ENCODE data around the gene TRABD2A. TPM values are rescaled to one million over a fixed set of nuclear protein-coding genes. Genes with fewer than 3 reads are reported as not detected.
"Not testable (repeated sequence)": the region's sequence is repeated elsewhere in the genome, so short reads cannot be mapped to it uniquely, and the experiment has no call there.

The TRABD2A gene
- total RNA-seq, 2 donors from 2014 or later, result 35.1 to 39.4 TPM

DNA sequence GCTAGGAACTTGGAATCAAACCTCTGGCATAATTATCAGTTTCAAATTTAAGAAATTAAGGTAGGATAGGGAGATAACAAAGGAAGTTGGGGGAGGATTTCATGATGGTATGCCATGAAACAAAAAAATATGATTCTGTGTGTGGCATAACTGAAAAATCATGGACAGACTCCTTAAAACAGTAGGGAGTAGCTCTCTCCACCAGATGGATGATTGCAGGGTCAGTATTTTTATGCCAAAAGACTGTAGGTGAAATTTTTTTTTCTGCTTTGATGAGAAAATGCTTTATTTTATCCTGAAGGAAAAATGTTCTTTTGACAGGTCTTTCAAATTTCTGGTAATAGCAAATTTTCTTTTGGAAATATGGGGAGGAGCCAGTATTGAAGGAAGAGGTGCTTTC is 94.3 kb downstream of the TRABD2A start:
- no peaks in the 10 kb centered on the region for H3K36me3 Mint-ChIP-seq (ENCODE audit: insufficient read depth in 2 of 2)
- peaks cover 35% of the 10 kb centered on the region for H3K4me1 Mint-ChIP-seq (ENCODE audit: low read depth)
- H3K27ac Mint-ChIP-seq, result no peak overlapping the region
- DNase-seq, result no peak
- peaks cover 0 to 4% of the 10 kb centered on the region in 2 donors for H3K9me3 Mint-ChIP-seq
- H3K27me3 Mint-ChIP-seq (ENCODE audit: low read depth), result no peaks in the 10 kb centered on the region
- no peak overlapping the region for H3K4me3 Mint-ChIP-seq
- no peak for ATAC-seq (replicated peaks in 1 of 2)

DNA sequence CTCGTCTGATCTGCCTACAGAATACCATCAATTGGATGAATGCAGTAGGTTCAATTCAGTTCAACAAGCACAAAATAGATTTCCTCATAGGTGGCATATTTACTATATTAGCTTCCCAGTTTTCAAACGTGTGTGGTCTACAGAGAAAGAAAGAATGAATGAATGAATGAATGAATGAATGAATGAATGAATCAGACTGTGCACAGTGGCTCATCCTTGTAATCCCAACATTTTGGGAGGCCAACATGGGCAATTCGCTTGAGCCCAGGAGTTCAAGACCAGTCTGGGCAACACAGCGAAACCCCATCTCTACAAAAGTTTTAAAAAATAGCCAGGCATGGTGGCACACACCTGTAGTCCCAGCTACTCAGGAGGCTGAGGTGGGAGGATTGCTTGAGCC is 94.9 kb downstream of the TRABD2A start:
- no peak overlapping the region for H3K27ac Mint-ChIP-seq

DNA sequence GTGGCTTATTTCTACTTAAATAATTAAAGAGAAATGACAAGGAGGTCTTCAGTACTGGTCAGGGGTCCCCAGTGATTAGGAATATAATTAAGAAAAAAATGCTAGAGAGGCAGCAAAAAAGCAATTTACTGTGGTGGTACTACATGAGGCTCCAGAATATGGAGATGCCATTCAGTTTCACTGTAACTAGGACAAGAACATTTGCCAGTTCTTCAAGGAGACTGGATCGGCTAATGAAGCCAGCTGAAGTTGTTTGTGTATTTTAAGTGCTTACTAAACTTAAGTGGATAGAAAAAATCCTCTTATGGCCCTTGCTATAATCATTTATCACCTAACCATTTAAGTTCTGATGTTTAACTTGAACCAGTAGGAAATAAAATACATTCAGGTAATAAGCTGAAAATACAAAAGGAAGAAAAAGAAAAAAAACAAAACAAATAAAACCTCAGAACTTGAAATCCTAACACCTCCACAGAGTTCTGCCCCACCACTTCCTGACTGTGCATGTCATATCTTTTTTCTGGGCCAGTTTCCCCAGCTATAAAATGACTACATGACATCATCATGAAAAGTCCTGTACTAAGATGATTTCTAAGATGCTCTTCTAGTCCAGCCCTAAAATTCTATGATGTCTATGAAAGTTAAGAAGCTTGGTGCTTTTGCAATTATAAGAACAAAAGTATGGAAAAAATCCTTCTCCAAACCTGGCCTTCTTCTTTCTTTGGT is 98.0 kb downstream of the TRABD2A start:
- Mint-ChIP-seq H3K4me3 (peak overlapping the region; percentile 42 to 52), H3K27ac (peak overlapping the region; percentile 84), H3K36me3 (ENCODE audit: insufficient read depth in 2 of 2) (peaks cover 4% of the 10 kb centered on the region in 2 donors), H3K9me3 (peaks cover 0 to 4% of the 10 kb centered on the region in 2 donors), H3K4me1 (ENCODE audit: low read depth) (peaks cover 67% of the 10 kb centered on the region), H3K27me3 (ENCODE audit: low read depth) (no peaks in the 10 kb centered on the region)
- DNase-seq (peak; percentile 22 to 27), ATAC-seq (replicated peaks in 1 of 2) (peak; percentile 68 to 80)

More for the DNA sequence above, 94.9 kb downstream of the TRABD2A start:
- H3K36me3 Mint-ChIP-seq (ENCODE audit: insufficient read depth in 2 of 2), result no peaks in the 10 kb centered on the region
- DNase-seq (no peak), ATAC-seq (replicated peaks in 1 of 2) (no peak)
- H3K4me3 Mint-ChIP-seq, result no peak overlapping the region
- H3K27me3 Mint-ChIP-seq (ENCODE audit: low read depth), result no peaks in the 10 kb centered on the region
- peaks cover 42% of the 10 kb centered on the region for H3K4me1 Mint-ChIP-seq (ENCODE audit: low read depth)
- peaks cover 0 to 1% of the 10 kb centered on the region in 2 donors for H3K9me3 Mint-ChIP-seq

DNA sequence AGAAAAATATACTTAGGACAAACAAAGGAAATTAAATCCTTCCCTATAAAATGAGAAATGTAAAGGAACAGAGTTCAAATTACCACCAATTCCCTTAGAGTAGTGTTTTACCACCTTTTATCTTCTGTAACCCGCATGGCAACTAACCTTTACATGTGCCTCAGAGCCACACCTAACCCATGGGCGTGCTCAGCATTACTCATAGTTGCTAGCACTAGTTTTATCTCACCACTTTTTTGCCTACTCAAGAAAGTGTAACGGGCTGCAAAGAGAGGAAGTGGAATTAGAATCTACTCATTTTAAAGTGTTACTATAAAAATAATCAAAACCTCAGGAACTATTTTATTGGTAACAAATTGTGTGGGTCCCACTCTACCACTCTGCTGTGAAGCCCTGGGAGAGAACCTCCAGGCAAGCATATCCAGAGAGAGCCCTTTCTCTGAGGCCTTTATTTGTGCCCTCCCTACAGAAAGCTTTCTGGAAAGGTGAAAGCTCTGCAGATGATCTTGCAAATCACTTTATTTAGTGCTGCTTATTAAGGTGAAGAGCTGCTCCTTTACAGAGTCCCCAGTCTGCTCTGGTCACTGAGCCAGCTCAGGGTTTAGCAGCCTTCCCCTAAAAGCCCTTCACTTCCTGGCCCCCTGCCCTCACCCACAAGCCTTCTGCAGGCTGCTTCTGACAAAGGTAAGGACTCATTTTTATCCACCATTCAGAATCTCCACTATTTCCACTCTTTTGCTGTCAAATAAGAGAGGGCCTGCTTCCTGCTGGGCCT is 98.8 kb downstream of the TRABD2A start:
- H3K36me3 Mint-ChIP-seq (ENCODE audit: insufficient read depth in 2 of 2), result peaks cover 7% of the 10 kb centered on the region in 2 donors
- peak; percentile 95 to 97 for ATAC-seq (replicated peaks in 1 of 2)
- peaks cover 67% of the 10 kb centered on the region for H3K4me1 Mint-ChIP-seq (ENCODE audit: low read depth)
- H3K4me3 Mint-ChIP-seq, result peak overlapping the region; percentile 42 to 47
- peak overlapping the region; percentile 84 for H3K27ac Mint-ChIP-seq
- H3K27me3 Mint-ChIP-seq (ENCODE audit: low read depth), result no peaks in the 10 kb centered on the region
- H3K9me3 Mint-ChIP-seq, result peaks cover 0 to 4% of the 10 kb centered on the region in 2 donors
- peak; percentile 48 to 67 for DNase-seq

DNA sequence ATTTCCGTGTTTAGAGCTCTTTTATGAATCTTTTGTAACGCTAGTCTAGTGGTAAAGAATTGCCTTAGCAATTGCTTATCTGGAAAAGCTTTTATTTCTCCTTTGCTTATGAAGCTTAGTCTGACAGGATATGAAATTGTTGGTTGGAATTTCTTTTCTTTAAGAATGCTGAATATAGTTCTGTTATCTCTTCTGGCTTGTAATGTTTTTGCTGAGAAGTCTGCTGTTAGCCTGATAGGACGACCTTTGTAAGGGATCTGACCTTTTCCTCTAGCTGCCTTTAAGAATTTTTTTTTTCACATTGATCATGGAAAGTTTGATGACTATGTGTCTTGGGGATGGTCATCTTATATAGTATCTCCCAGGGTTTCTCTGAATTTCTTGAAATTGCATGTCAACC is 101.1 kb downstream of the TRABD2A start:
- Mint-ChIP-seq H3K27me3 (ENCODE audit: low read depth) (no peaks in the 10 kb centered on the region), H3K9me3 (peaks cover 7 to 13% of the 10 kb centered on the region in 2 donors), H3K4me3 (peak overlapping the region; percentile 1 to 34), H3K36me3 (ENCODE audit: insufficient read depth in 2 of 2) (peaks cover 12% of the 10 kb centered on the region in 2 donors), H3K4me1 (ENCODE audit: low read depth) (peaks cover 64% of the 10 kb centered on the region), H3K27ac (peak overlapping the region; percentile 29)
- ATAC-seq (replicated peaks in 1 of 2) (no peak), DNase-seq (no peak)

DNA sequence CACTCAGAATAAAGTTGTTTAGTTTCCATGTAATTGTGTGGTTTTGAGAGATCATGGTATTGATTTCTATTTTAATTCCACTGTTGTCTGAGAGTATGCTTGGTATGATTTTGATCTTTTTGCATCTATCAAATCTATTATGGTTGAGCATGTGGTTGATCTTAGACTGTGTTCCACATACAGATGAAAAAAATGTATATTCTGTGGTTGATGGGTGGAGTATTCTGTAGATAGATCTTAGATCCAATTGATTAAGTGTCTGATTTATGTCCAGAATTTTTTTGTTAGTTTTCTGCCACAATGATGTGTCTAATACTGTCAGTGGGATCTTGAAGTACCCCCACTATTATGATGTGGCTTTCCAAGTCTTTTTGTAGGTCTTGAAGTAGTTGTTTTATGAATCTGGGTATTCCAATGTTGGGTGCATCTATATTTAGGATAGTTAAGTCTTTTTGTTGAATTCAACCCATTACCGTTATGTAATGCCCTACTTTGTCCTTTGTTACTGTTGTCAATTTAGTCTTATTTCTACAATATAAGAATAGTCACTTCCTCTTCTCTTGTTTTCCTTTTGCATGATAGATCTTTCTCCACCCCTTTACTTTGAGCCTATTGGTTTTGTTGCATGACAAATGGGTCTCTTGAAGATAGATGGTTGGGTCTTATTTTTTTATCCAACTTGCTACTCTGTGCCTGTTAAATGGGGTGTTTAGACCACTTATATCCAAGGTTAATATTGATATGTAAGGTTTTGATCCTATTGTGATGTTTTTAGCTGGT is 101.8 kb downstream of the TRABD2A start:
- no peaks in the 10 kb centered on the region for H3K27me3 Mint-ChIP-seq (ENCODE audit: low read depth)
- peaks cover 57% of the 10 kb centered on the region for H3K4me1 Mint-ChIP-seq (ENCODE audit: low read depth)

DNA sequence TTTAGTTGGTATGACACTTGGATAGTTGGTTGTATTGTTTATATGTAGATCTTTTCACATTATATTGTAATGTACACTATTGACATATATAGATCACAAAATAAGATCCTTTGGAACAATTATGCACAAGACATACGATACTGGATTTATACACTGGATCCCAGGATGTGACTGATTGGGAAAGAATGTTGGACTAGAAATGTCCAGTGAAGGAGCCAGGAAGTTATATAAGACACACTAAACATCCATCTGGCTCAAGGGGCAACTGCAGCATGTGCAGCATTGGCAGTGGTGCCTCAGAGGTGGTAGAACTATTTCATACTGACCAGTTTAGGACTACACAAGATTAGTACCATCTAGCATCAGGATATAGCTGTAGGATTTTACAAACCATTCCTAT is 104.9 kb downstream of the TRABD2A start:
- no peak for ATAC-seq (replicated peaks in 1 of 2)
- H3K9me3 Mint-ChIP-seq, result peaks cover 22 to 23% of the 10 kb centered on the region in 2 donors
- DNase-seq, result no peak
- peaks cover 26% of the 10 kb centered on the region for H3K4me1 Mint-ChIP-seq (ENCODE audit: low read depth)
- H3K27me3 Mint-ChIP-seq (ENCODE audit: low read depth), result no peaks in the 10 kb centered on the region
- no peak overlapping the region for H3K4me3 Mint-ChIP-seq
- H3K36me3 Mint-ChIP-seq (ENCODE audit: insufficient read depth in 2 of 2), result peaks cover 16 to 29% of the 10 kb centered on the region in 2 donors
- no peak overlapping the region for H3K27ac Mint-ChIP-seq

More for the DNA sequence above, 101.8 kb downstream of the TRABD2A start:
- Mint-ChIP-seq H3K27ac (peak overlapping the region; percentile 2), H3K9me3 (peaks cover 7 to 14% of the 10 kb centered on the region in 2 donors), H3K4me3 (peak overlapping the region in 1 of 2 donors; percentile 34), H3K36me3 (ENCODE audit: insufficient read depth in 2 of 2) (peaks cover 12 to 18% of the 10 kb centered on the region in 2 donors)
- ATAC-seq (replicated peaks in 1 of 2) (no peak), DNase-seq (no peak)

DNA sequence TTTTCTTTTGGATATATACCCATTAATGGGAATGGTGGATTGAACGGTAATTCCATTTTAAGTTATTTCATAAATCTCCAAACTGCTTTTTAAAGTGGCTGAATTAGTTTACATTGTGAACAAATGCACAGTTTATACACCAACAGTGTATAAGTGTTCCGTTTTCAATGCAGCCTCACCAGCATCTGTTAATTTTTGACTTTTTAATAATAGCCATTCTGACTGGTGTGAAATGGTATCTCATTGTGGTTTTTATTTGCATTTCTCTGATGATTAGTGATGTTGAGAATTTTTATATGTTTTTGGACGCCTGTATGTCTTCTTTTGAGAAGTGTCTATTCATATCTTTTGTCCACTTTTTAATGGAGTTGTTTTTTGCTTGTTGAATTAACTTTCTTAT is 107.3 kb downstream of the TRABD2A start:
- Mint-ChIP-seq H3K9me3 (peaks cover 21 to 24% of the 10 kb centered on the region in 2 donors), H3K36me3 (ENCODE audit: insufficient read depth in 2 of 2) (peaks cover 17 to 31% of the 10 kb centered on the region in 2 donors)

More for the DNA sequence above, 107.3 kb downstream of the TRABD2A start:
- H3K27me3 Mint-ChIP-seq (ENCODE audit: low read depth); ATAC-seq (replicated peaks in 1 of 2); DNase-seq; H3K4me3 Mint-ChIP-seq; H3K27ac Mint-ChIP-seq; H3K4me1 Mint-ChIP-seq (ENCODE audit: low read depth): not testable (repeated sequence)

Other genes with a start within 250 kb of the TRABD2A start
- 1,000 to 10,000 TPM in 1 of 2 donors, 100 to 1,000 TPM in 1; 884 to 1,078 TPM for gene TMSB10, start 24.6 kb upstream of the TRABD2A start, total RNA-seq
- 100 to 1,000 TPM; 115 to 139 TPM for gene KCMF1, start 90.1 kb upstream of the TRABD2A start, total RNA-seq